Karpas-422 (cell line): ENCODE measurements around the gene PARP4. TPM values are rescaled to one million over a fixed set of nuclear protein-coding genes. Genes with fewer than 3 reads are reported as not detected.

ENCODE experiments used
- total RNA-seq: library from RNA; depleted of rRNA; stranded (reverse); fragments of >200 nt; shearing (Covaris generic); gene quantifications from 2 replicates; pipeline ENCODE4 v1.2.3, GENCODE V29; 2014; ENCODE audit warnings: low replicate concordance; rRNA removed

PARP4 gene
- total RNA-seq, 1 experiment from 2014 or later, result 33.0 TPM

Other genes starting within 250 kb of the PARP4 start
- not detected in 2 replicates for gene C1QTNF9, start 203.2 kb downstream of the PARP4 start, total RNA-seq
- not detected in 2 replicates for gene ATP12A, start 167.6 kb upstream of the PARP4 start, total RNA-seq